Uterus (tissue), 4 donors: ENCODE measurements around the gene C14orf180. TPM values are rescaled to one million over a fixed set of nuclear protein-coding genes. Genes with fewer than 3 reads are reported as not detected.

Experiments
- DNase-seq, 2 donors: peaks; one replicate each; pipeline ENCODE4 v3.0.0-alpha.2; 2019 to 2020
- H3K27ac ChIP-seq, 2 donors: fragments of 200-600 bp; sonication (generic); 1 replicate in 1 of 2; 2 replicates in 1 of 2; pipeline ENCODE4 v1.5.1; 2016 to 2018
- H3K27me3 ChIP-seq, 2 donors: fragments of 200-600 bp; sonication (generic); one replicate each; pipeline ENCODE4 v1.5.1; 2018 to 2019; ENCODE audit warnings: control low read depth in 1 of 2
- H3K36me3 ChIP-seq, 2 donors: fragments of 200-600 bp; sonication (generic); one replicate each; pipeline ENCODE4 v1.5.1; 2019; ENCODE audit warnings: control low read depth in 1 of 2
- H3K4me1 ChIP-seq, 2 donors: fragments of 200-600 bp; sonication (generic); one replicate each; pipeline ENCODE4 v1.5.1; 2018 to 2019; ENCODE audit warnings: control low read depth in 1 of 2
- H3K4me3 ChIP-seq, 2 donors: fragments of 200-600 bp; sonication (generic); 1 replicate in 1 of 2; 2 replicates in 1 of 2; pipeline ENCODE4 v1.5.1; 2018 to 2019; ENCODE audit warnings: mild to moderate bottlenecking in 1 of 2
- H3K9me3 ChIP-seq, 2 donors: fragments of 200-600 bp; sonication (generic); one replicate each; pipeline ENCODE4 v1.5.1; 2019; ENCODE audit warnings: control low read depth in 1 of 2
- POLR2A ChIP-seq, 2 donors: fragments of 450-650 bp; IDR thresholded peaks; one replicate each; pipeline ENCODE4 v1.6.1; 2016; ENCODE audit warnings: antibody characterized with exemption in 2 of 2, mild to moderate bottlenecking in 1 of 2, moderate library complexity in 1 of 2
- intact Hi-C: fragments of 100-400 bp; cut with DNase I; formaldehyde crosslinking; loops from one replicate; pipeline ENCODE4 v1.15.1; 2023; ENCODE audit warnings: low total_unique reads
- total RNA-seq, 4 donors: library from RNA; depleted of rRNA in 3 of 4; stranded (reverse); fragments of >200 nt in 3 of 4; gene quantifications; one replicate each; pipeline versions ENCODE4 v1.1.0 to v1.2.4, GENCODE V29; 2014 to 2023
- TF ChIP-seq, protein P1 (sequence below), 4 experiments: fragments of 200-600 bp in 2 of 4; fragments of 450-650 bp in 2 of 4; sonication (generic) in 2 of 4; IDR thresholded peaks; one replicate each; pipeline ENCODE4 v1.5.1; 2016 to 2019; ENCODE audit warnings: antibody characterized with exemption in 4 of 4, mild to moderate bottlenecking in 2 of 4, moderate library complexity in 1 of 4
- donor health status: DM: yes; HTN: yes; CAD: no.

C14orf180 gene
- total RNA-seq, 4 donors from 2014 or later, result 0.21 to 2.1 (median 0.26) TPM; not detected in 1

DNA sequence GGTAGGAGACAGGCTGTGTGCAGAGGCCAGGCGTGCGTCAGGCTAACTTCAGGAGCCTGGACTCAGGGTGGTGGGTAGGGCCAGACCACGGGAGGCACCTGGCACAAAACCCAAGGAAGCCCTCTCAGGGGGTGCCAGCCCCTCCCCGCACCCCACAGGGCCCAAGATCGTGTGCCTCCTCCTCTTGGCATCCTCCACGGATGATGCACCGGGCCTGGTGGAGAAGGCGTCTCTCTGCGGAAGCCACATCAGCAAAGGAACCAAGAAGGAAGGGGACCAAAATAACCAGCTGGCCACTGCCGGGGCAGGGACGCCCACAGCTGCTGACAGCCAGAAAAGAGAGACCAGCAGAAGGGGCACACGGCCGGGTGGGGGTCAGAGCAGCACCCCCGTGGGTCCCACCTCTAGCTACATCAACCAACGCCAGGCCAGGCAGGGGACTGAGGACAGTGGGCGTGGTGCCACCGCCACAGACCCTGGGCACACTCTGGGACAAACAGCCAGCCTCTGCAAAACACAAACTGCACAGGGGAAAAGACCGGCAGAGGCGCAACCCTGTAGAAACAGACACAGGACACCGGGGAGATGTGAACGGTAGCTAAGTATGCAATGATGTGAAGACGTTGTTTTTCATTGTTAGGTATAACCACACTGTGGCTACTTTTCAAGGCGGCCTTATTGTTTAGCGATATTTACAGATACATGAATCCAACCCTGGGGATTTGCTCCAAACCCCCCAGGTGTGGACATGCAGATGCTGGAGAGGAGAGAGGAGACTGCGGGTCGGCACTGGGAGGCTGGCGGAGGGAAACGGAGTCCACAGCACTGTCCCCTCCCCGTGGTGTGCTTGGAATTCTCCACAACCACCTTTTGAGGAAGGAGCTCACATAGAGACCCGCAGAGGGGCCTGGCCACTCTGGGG lies 26.1 kb upstream of the C14orf180 start:
- Histone ChIP-seq H3K4me3 (no peak overlapping the region), H3K27ac (no peak overlapping the region), H3K36me3 (no peaks in the 10 kb centered on the region), H3K9me3 (no peaks in the 10 kb centered on the region), H3K4me1 (no peaks in the 10 kb centered on the region), H3K27me3 (no peaks in the 10 kb centered on the region)
- DNase-seq, result no peak
- no peak for TF ChIP-seq POLR2A (IDR thresholded peaks at IDR 0.05)
- TF ChIP-seq, protein P1, sequence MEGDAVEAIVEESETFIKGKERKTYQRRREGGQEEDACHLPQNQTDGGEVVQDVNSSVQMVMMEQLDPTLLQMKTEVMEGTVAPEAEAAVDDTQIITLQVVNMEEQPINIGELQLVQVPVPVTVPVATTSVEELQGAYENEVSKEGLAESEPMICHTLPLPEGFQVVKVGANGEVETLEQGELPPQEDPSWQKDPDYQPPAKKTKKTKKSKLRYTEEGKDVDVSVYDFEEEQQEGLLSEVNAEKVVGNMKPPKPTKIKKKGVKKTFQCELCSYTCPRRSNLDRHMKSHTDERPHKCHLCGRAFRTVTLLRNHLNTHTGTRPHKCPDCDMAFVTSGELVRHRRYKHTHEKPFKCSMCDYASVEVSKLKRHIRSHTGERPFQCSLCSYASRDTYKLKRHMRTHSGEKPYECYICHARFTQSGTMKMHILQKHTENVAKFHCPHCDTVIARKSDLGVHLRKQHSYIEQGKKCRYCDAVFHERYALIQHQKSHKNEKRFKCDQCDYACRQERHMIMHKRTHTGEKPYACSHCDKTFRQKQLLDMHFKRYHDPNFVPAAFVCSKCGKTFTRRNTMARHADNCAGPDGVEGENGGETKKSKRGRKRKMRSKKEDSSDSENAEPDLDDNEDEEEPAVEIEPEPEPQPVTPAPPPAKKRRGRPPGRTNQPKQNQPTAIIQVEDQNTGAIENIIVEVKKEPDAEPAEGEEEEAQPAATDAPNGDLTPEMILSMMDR (IDR thresholded peaks at IDR 0.05), result no peak
- intact Hi-C loops, result no loop called here

DNA sequence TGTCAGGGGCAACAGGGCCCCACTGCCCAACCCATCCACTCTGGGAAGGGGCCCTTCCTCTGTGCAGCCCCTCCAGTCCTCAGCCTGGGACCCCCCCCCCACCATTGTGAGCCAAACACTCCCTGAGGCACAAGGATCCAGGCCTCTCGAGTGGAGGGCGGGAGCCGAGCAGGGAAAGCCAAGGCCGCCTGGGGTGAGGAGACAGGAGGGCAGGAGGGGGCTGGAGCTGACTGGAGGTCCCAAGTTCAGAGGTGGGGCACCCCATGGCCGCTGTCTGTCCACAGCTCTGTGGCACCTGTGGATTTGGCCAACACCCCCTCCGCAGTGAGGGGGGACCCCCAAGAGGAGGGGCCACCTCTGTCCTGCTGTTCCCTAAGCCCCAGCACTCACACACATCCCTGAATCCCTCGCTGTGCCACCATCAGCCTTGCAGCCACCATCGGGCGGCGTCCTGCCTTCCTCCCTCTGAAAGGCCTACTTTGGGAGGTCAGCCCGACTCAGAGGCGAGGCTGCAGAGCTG lies 25.4 kb upstream of the C14orf180 start:
- H3K27ac ChIP-seq, result no peak overlapping the region
- intact Hi-C loops, result no loop called here
- no peak overlapping the region for H3K4me3 ChIP-seq
- H3K9me3 ChIP-seq, result no peaks in the 10 kb centered on the region
- H3K27me3 ChIP-seq, result no peaks in the 10 kb centered on the region
- no peaks in the 10 kb centered on the region for H3K4me1 ChIP-seq
- peak in 1 of 2 donors; percentile 3 for DNase-seq
- no peak for TF ChIP-seq POLR2A (IDR thresholded peaks at IDR 0.05)
- TF ChIP-seq, protein P1 (IDR thresholded peaks at IDR 0.05), result no peak
- no peaks in the 10 kb centered on the region for H3K36me3 ChIP-seq

DNA sequence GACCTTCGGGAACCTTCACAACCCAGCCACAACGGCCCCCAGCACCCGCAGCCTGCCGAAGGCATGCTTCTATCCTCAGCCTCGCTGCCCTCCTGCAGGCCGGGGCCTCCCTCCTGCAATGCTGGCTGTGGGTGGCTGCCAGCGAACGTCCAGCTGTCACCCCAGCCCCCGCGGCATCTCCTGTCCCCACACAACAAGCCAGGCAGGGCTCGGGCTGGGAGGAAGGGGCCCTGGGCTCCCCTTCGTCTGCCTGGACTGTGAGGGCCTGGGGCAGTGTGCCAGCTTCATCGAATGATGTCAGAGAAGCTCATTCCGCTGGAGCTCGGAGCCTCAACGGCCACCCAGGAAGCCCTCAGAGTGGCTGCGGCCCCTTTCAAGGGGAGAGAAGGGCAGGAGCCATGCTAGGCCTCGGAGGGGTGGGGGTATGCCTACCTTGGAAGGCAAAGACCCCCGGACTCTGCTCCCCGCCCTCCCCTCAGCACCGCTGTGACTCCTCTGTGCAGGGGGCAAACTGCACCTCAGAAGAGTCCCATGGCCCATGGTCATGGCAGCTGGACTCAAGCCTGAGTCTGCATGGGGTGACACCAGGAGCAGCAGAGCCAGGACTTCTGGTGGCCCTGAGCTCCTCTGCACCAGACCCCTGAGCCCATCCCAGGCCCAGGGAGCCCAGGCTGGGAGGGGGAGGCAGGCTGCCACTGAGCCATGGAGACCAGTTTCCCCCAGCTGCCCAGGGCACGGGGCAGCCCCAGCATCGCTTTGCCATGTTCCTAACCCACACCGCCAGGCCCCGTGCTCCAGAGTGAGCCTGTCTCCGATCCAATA lies 24.7 kb upstream of the C14orf180 start:
- no peaks in the 10 kb centered on the region for H3K36me3 ChIP-seq
- no peaks in the 10 kb centered on the region for H3K4me1 ChIP-seq
- H3K27ac ChIP-seq, result no peak overlapping the region
- H3K9me3 ChIP-seq, result no peaks in the 10 kb centered on the region
- H3K27me3 ChIP-seq, result no peaks in the 10 kb centered on the region
- no peak overlapping the region for H3K4me3 ChIP-seq
- intact Hi-C loops, result no loop called here
- peak in 1 of 2 donors; percentile 15 for DNase-seq
- no peak for TF ChIP-seq POLR2A (IDR thresholded peaks at IDR 0.05)
- TF ChIP-seq, protein P1 (IDR thresholded peaks at IDR 0.05), result no peak

DNA sequence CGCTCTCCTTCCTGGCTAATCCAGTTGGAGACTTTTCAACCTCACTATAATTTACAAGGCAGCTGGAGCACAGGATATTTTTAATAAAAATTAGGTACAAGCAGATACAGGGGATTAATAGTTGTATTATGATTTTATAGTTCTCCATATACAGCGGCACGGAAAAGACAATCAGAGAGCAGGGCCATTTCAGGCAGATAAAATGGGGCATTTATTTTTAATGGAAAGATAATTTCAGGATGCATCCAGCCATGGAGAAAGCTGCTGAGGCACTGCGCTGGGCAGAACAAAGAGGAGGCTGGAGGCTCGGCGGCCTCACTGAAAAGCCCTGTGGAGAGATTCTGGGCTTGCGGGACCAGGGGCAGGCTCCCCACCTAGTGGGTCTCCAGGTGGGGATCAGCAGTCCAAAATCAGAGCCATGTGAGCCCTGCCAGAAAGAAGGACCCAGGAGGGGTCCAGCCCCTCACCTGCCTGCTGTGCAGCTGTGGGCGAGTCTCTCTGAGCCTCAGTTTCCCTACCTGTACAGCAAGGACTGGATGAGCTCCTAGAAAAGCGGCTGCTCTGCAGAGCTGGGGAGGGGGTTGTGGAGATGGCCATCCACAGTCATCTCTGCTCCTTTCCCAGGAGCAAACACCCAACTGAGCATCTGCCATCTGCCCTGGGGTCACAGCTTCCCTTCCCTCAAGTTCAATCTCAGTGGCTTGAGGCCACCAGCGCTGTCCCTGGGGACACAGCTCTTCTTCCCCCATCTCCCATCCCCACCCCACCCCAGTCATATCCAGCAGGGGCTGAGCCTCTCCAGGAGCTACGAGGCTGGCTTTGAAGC lies 23.9 kb upstream of the C14orf180 start:
- no peak for DNase-seq
- no peak for TF ChIP-seq POLR2A (IDR thresholded peaks at IDR 0.05)
- TF ChIP-seq, protein P1 (IDR thresholded peaks at IDR 0.05), result no peak
- Histone ChIP-seq H3K9me3 (no peaks in the 10 kb centered on the region), H3K36me3 (no peaks in the 10 kb centered on the region), H3K4me3 (no peak overlapping the region), H3K4me1 (no peaks in the 10 kb centered on the region), H3K27ac (no peak overlapping the region), H3K27me3 (no peaks in the 10 kb centered on the region)
- intact Hi-C loops, result no loop called here
